ENCODE measurements around the gene ABCD3.
"Not testable (repeated sequence)": the region's sequence is repeated elsewhere in the genome, so short reads cannot be mapped to it uniquely, and the experiment has no call there.

ABCD3 gene

GRCh38 chr1:94413311-94413710 is 4.9 kb upstream of the ABCD3 start:
- DNase-seq (ENCODE audit: low spot score): no peak

GRCh38 chr1:94416901-94417727 is 1.1 kb upstream of the ABCD3 start:
- peak; percentile 42 for DNase-seq (ENCODE audit: low spot score)

GRCh38 chr1:94417728-94417977 is 536 bp upstream of the ABCD3 start:
- DNase-seq (ENCODE audit: low spot score): no peak

GRCh38 chr1:94418664-94419655 is 771 bp downstream of the ABCD3 start:
- peak; percentile 43 for DNase-seq (ENCODE audit: low spot score)

- no peak for DNase-seq (ENCODE audit: low spot score)
These were observed 4.1 kb downstream of the ABCD3 start for GRCh38 chr1:94422115-94422820.

- DNase-seq (ENCODE audit: low spot score): no peak
These were observed 7.8 kb downstream of the ABCD3 start for GRCh38 chr1:94425821-94426484.

- DNase-seq (ENCODE audit: low spot score): not testable (repeated sequence)
These were observed 8.3 kb downstream of the ABCD3 start for GRCh38 chr1:94426485-94426870.

- DNase-seq (ENCODE audit: low spot score): no peak
These were observed 10.3 kb downstream of the ABCD3 start for GRCh38 chr1:94428441-94428840.

GRCh38 chr1:94428927-94429528 is 10.8 kb downstream of the ABCD3 start:
- DNase-seq (ENCODE audit: low spot score): not testable (repeated sequence)

- DNase-seq (ENCODE audit: low spot score): not testable (repeated sequence)
These were observed 11.9 kb downstream of the ABCD3 start for GRCh38 chr1:94430066-94430465.

- no peak for DNase-seq (ENCODE audit: low spot score)
These were observed 15.7 kb downstream of the ABCD3 start for GRCh38 chr1:94433866-94434265.

GRCh38 chr1:94434365-94435045 is 16.3 kb downstream of the ABCD3 start:
- no peak for DNase-seq (ENCODE audit: low spot score)

- DNase-seq (ENCODE audit: low spot score): no peak
These were observed 20.6 kb downstream of the ABCD3 start for GRCh38 chr1:94438692-94439276.

GRCh38 chr1:94440088-94440487 is 21.9 kb downstream of the ABCD3 start:
- DNase-seq (ENCODE audit: low spot score): no peak

GRCh38 chr1:94443067-94443466 is 24.9 kb downstream of the ABCD3 start:
- not testable (repeated sequence) for DNase-seq (ENCODE audit: low spot score)

- DNase-seq (ENCODE audit: low spot score): not testable (repeated sequence)
These were observed 26.6 kb downstream of the ABCD3 start for GRCh38 chr1:94444819-94445218.

- not testable (repeated sequence) for DNase-seq (ENCODE audit: low spot score)
These were observed 27.5 kb downstream of the ABCD3 start for GRCh38 chr1:94445733-94446132.

GRCh38 chr1:94446177-94446576 is 28.0 kb downstream of the ABCD3 start:
- not testable (repeated sequence) for DNase-seq (ENCODE audit: low spot score)

GRCh38 chr1:94448741-94449140 is 30.6 kb downstream of the ABCD3 start:
- DNase-seq (ENCODE audit: low spot score): not testable (repeated sequence)

- no peak for DNase-seq (ENCODE audit: low spot score)
These were observed 38.5 kb downstream of the ABCD3 start for GRCh38 chr1:94456736-94457135.
